GM13976 (cell line): Measurements from ENCODE around the gene FGFRL1.

Experiments
- DNase-seq: peaks from one replicate; pipeline ENCODE4 v3.0.0; 2012; ENCODE audit warnings: low spot score
- CTCF ChIP-seq: IDR thresholded peaks from 2 replicates; pipeline ENCODE4 v1.5.1; 2012; ENCODE audit warnings: borderline replicate concordance, mild to moderate bottlenecking; ENCODE audit not compliant: insufficient read depth; ENCODE audit errors: extremely low read depth, missing control alignments, control extremely low read depth
- in situ Hi-C: fragments of 300-500 bp; cut with MboI; formaldehyde crosslinking; loops from one replicate; pipeline ENCODE4 v1.12.0; 2022; ENCODE audit warnings: low sequenced_read_pairs, mixed read lengths, inconsistent platforms; ENCODE audit not compliant: unreplicated experiment

Gene FGFRL1

GRCh38 chr4:1008840-1009541 is 2.4 kb upstream of the FGFRL1 start:
- in situ Hi-C loops = no loop called here
- no peak for TF ChIP-seq CTCF
- DNase-seq = no peak

GRCh38 chr4:1009542-1010394 is 1.7 kb upstream of the FGFRL1 start:
- TF ChIP-seq CTCF = no peak
- DNase-seq = peak; percentile 92
- in situ Hi-C loops = no loop called here

- TF ChIP-seq CTCF = no peak
- DNase-seq = no peak
- in situ Hi-C loops = no loop called here
These were observed 918 bp upstream of the FGFRL1 start for GRCh38 chr4:1010395-1011021.

GRCh38 chr4:1011666-1012033 is 224 bp downstream of the FGFRL1 start:
- in situ Hi-C loops = no loop called here
- no peak for TF ChIP-seq CTCF
- no peak for DNase-seq

GRCh38 chr4:1012034-1012739 is 761 bp downstream of the FGFRL1 start:
- in situ Hi-C loops = no loop called here
- no peak for DNase-seq
- TF ChIP-seq CTCF = no peak
